GM21360 (cell line): ENCODE results near the gene ZNF419.
A peak's percentile ranks its signal among the peaks of the same experiment; 100 is the strongest.

Experiments used
- ATAC-seq: cut with Tn5 transposase; IDR thresholded peaks from one replicate; pipeline ENCODE4 v1.9.1; 2021; ENCODE audit warnings: mild to moderate bottlenecking, moderate library complexity; ENCODE audit not compliant: unreplicated experiment

Gene ZNF419

DNA sequence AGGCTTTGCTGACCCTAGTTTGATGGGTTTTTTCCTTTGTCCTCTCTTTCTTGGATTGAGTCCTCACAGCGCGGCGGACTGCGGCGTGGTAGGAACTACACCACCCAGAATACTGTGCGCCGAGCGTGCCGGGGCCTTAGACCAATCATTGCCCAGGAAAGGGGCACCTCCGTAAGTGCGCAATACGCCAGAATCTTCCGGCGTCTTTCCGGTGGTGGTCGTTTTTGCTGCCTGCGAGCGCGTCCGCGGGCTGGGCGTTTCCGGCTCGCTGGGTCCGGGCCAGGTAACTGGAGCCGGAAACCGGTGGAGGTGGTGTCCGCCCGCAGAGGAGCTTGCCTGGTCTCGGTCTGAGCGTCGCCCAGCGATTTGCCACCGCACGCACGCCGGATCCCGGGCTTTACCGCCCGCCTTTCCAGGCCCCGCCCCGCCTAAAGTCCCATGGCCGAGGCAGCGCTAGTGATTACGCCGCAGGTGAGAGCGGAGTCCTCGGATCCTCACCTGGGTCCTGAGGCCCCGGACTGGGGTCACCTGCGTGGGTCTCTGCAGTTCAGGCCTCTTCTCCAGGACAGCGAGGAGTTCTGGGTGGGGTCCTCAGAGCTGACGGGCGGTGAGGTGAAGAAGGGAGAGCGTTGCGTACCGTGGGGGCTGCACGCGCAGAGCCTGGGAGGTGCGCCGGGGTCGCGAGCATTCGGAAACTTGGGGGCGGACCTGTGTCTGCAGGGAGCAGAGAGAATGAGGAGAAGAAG is 39.8 kb downstream of the ZNF419 start, which contains the start of gene ZNF549:
TSS of gene ZNF549 (plus strand) at position 221 of the 746 bp plus-strand sequence. CDS start at position 439, 218 bp downstream.
- ATAC-seq = peak; percentile 93

DNA sequence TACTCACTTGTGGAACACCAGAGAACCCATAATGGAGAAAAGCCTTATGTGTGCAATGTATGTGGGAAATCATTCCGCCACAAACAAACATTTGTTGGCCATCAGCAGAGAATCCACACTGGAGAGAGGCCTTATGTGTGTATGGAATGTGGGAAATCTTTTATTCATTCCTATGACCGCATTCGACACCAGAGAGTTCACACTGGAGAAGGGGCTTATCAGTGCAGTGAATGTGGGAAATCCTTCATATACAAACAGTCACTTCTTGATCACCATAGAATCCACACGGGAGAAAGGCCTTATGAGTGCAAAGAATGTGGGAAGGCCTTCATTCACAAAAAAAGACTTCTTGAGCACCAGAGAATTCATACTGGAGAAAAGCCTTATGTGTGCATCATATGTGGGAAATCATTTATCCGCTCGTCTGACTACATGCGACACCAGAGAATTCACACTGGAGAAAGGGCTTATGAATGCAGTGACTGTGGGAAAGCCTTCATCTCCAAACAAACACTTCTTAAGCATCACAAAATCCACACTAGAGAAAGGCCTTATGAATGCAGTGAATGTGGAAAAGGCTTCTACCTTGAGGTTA is 50.5 kb downstream of the ZNF419 start:
- ATAC-seq = no peak
